GM21529 (cell line): Measurements from ENCODE around the gene IL2RA.
A peak's percentile ranks its signal among the peaks of the same experiment; 100 is the strongest.
"Not testable (repeated sequence)": the region's sequence is repeated elsewhere in the genome, so short reads cannot be mapped to it uniquely, and the experiment has no call there.

Source experiments
- ATAC-seq: cut with Tn5 transposase; IDR thresholded peaks from one replicate; pipeline ENCODE4 v1.9.1; 2021; ENCODE audit not compliant: unreplicated experiment

Gene IL2RA

DNA sequence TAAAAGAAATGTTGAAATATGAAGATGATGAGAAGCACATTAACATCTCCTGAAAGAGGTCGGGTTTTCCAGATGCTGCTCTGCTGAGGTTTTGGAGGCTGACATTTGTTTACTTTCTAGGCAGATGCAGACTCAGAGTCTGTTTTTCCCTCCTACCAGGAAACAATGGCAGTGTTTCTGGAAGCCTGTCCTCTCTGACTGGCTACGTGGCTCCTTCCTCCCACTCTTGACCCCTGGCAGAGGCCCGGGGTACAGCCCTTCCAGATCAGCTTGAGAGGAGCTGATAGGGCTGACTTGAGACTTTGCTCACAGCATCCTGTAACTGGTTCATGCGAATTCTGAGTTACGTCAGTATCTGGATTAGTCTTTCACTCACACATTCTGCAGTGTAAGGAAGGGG lies 43.7 kb downstream of the IL2RA start:
- no peak for ATAC-seq

DNA sequence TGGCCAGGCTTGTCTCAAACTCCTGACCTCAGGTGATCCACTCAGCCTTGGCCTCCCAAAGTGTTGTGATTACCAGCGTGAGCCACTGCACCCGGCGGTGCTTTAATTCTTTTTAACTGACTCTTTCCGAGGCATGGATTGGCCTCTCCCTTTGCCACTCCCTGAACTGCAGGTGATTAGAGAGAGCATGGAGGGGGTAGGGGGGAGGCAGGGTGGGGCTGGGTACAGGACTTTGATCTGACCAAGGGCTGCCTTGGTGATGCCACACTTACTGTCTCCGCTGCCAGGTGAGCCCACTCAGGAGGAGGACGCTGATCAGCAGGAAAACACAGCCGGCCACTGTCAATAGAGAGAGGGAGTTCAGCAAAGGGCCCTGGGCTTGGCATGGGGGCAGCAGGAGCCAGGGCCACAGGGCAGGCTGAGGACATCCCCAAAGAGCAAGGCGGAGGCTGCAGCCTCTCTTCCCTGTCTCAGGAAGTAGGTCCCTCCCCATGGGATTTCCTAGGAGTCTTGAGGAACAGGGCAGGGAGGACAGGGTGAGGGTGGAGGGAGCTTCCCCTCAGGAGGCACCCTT lies 44.3 kb downstream of the IL2RA start:
- ATAC-seq, result no peak

- ATAC-seq, result peak; percentile 74
Measured at GRCh38 chr10:6014241-6014761, 47.9 kb downstream of the IL2RA start.

DNA sequence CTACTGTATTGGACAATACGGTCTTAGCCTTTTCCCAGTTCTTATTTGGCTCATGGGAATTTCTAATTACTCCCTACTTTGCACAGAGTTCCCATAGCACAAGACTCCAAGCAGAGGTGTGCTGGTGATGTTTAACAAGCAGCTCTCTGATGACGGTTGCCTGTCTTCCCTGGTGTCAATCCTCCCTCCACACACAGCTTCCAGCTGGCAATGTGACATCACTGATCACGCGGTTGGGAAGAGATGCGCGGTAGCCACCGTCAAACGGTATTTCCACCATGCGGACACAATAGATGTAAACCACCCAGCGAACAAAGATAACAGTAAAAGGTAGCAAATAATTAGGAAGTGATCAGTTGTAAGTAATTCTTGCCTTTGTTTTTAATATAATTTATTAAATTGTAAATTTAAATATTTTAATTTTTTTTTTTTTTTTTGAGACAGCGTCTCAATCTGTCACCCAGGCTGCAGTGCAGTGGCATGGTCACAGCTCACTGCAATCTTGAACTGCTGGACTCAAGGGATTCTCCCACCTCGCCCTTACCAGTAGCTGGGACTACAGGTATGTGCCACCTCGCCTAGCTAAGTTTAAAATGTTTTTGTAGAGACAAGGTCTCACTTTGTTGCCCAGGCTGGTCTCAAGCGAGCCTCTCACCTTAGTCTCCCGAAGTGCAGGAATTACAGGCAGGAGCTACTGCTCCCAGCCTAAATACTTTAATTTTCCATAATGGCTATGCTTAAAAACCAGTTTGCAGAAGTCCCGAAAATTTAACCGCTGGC lies 48.6 kb downstream of the IL2RA start:
- no peak for ATAC-seq

GRCh38 chr10:6012121-6012905 lies 49.9 kb downstream of the IL2RA start:
- ATAC-seq, result no peak

DNA sequence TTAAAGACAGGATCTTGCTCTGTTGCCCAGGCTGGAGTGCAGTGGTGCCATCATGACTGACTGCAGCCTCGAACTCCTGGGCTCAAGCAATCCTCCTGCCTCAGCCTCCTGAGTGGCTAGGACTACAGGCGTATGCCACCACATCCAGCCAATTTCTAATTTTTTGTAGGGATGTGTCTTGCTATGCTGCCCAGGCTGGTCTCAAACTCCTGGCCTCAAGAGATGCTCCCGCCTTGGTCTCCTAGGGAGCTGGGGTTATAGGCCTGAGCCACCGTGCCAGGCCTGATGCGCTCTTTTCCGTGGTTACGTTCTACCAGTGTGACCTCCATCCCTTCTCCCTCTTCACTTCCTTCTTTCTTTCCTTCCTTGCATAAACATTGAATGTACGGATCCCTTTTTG lies 50.6 kb downstream of the IL2RA start:
- ATAC-seq, result no peak

DNA sequence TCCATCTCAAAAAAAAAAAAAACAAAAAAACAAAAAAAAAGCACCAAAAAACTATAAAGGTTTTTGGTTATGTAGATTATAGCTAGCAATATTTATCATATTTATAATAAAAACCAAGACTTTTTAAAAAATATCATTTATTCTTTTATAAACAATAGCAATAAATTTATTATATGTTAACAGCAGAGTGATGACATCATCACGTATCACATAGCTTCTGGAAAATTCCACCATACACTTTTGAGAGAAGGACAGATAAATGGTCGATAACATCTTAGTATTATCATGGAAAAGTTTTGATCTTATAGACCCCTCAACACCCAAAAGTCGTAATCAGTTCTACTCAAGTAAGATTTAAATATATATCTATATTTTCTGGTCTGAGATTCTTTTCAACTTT lies 51.6 kb downstream of the IL2RA start:
- no peak for ATAC-seq

GRCh38 chr10:6009961-6010360 lies 52.2 kb downstream of the IL2RA start:
- ATAC-seq, result no peak

DNA sequence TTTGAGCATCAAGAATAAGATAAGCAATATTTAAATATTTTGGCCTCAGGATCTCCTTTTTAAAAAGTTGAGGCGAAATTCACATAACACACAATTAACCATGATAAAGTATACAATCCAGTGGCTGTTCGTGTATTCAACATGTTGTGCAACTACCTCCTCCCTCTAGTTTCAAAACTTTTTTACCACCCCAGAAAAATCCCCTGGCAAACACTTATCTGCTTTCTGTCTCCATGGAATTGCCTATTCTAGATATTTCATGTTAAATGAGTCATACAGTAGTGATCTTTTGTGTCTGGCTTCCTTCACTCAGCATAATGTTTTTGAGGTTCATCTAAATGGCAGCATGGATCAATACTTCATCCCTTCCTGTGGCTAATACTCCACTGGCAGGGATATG lies 53.0 kb downstream of the IL2RA start:
- no peak for ATAC-seq

DNA sequence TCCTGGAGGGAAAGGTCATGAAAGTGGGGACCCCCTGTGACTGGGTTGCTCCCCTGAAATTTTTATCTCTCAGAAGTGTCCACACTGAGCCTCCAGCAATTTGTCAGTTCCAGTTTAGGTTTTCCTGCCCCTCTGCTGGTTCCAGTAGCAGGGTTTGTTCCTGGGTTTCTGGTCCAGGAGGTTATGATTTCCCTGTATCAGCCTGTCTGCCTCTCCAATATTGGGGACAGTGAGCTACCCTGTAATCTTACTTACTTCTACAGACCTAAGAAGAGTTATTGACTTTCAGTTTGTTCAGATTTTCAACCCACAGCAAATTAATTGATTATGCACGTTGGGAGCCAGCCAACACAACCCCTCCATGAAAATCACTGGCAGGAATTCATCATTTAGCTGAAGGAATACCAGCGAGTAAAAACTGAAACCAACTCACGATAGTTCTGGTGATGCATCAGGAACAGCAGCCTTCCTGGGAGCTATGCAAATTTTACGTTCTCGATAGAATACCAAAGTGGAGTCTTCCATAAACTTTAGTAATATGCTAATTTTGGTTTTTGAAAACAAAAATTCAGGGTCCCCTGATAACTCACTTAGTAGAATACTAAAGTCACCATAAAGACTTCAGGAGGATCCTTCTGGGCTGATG lies 53.5 kb downstream of the IL2RA start:
- ATAC-seq, result no peak

DNA sequence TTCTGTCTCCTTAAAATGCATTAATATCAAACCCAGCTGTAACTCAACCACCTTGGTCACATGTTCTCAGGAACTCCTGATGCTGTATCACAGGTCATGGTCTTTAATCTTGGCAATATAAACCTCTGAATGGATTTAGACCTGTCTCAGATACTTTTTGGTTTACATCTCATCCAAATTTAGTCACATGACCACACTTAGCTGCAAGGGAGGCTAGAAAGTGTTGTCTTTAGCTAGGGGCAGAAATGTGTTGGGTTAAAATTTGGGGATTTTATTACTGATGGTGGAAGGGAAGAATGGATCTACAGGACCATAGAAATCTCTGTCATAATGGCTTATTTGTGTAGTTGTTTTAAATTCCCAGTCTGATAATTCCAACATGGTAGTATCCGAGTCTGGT lies 55.2 kb downstream of the IL2RA start:
- ATAC-seq, result no peak

DNA sequence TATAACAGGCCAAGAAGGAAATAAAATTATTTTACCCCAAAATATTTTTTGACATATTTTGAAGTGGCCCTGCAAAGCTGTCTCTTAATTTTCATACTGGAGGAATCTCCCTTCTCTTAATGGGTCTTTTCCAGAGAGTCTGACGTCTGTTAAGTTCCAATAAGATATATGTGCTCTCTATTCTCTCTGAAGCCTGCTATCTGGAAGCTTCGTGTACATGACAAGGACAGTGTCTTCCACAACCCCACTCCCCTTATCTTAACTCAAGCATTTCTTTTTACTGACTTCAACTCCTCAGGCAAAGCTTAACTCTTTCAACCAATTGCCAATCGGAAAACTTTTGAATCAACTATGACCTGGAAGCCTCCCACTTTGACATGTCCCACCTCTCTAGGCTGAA lies 55.6 kb downstream of the IL2RA start:
- no peak for ATAC-seq

DNA sequence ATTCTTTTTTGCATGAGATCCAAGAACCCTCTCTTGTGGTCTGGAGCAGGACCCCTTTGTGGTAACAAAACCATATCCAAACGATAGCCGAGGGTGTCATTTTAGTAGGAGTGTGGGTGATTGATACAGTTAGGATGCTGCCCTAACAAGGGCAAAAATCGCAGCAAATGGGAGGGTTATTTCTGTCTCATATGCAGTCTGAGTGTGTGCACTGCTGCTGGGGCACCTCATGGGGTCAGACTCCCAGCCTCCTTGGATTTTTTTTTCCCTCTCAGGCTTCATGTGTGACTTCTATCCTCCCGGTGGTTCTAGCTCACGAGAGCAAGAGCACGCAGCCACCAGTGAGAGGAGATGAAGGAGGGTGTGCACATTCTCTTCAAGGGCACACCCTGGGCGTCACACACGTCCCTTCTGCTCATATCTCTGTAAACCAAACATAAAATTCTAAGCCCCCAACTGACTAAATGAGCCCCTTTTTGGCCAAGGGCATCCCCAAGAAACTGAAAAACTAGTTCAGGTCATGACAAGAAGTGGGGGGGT lies 56.2 kb downstream of the IL2RA start:
- ATAC-seq, result no peak

DNA sequence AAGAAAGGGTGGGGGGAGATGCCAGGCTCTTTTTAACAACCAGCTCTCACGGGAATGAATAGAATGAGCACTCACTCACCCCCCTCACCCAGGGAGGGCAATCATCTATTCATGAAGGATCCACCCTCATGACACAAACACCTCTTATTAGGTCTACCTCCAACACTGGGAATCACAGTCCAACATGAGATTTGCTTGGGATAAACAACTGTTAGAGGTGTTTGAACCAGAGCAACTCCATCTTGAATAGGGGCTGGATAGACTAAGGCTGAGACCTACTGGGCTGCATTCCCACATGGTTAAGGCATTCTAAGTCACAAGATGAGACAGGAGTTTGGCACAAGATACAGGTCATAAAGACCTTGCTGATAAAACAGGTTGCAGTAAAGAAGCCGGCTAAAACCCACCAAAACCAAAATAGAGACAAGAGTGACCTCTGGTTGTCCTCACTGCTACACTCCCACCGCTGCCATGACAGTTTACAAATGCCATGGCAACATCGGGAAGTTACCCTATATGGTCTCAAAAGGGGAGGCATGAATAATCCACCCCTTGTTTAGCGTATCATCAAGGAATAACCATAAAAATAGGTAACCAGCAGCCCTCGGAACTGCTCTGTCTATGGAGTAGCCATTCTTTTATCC lies 56.9 kb downstream of the IL2RA start:
- ATAC-seq, result not testable (repeated sequence)

DNA sequence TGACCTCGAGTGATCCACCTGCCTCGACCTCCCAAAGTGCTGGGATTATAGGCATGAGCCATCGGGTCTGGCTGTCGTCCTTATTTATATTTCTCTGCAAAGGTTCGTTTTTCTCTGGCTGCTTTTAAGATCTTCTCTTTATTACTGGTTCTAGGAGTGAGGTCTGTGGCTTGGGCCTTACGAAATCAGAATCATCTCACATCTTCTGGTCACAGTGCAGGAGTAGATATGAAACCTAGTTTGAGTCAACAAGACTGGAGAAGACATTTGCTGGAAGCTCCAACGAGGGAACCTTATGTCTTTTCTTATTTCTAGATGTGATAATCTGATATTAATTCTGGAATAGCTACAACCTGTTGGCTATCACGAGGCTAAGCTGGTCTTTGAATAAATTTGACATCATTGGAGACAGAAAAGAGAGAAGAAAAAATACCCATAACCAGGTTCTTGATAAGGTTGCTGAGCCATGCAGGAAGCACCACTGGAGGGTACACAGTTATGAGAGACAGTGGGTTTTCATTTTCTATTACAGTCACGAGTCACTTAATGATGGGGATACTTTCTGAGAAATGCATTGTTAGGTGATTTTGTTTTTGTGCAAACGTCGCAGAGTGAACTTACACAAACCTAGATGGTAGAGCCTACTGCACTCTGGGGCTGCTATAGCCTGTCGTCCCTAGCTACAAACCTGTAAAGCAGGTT lies 59.2 kb downstream of the IL2RA start:
- ATAC-seq, result no peak

GRCh38 chr10:5999440-6000165 lies 62.6 kb downstream of the IL2RA start:
- no peak for ATAC-seq

- no peak for ATAC-seq
Measured at GRCh38 chr10:5996696-5997095, 65.5 kb downstream of the IL2RA start.

DNA sequence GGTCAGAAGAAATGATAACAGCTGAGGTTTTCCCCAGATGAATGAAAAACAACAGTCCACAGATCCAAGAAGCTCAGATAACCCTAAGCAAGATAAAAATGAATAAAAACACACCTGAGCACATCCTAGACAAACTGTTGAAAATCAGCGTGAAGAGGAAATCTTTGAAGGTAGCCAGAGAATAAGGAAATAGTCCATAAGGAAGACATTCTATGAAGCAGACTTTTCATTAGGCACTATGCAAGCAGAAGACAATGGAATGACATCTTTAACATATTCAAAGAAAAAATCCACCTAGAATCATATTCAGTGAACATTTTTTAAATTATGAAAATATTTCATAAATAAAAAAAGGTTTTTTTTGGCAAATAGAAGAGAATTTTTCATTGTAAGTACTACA lies 69.8 kb downstream of the IL2RA start:
- ATAC-seq, result no peak

GRCh38 chr10:5991708-5992107 lies 70.5 kb downstream of the IL2RA start:
- no peak for ATAC-seq
